Stomach (tissue), 4 donors: ENCODE results near the gene PDHX.

ENCODE experiments used
- CTCF ChIP-seq, 7 experiments: fragments of 450-650 bp in 4 of 7; fragments of 200-600 bp in 3 of 7; sonication (generic) in 3 of 7; IDR thresholded peaks; one replicate each; pipeline ENCODE4 v1.5.1; 2016 to 2019; ENCODE audit warnings: antibody characterized with exemption in 7 of 7, control low read depth in 2 of 7, mild to moderate bottlenecking in 1 of 7
- EP300 ChIP-seq: sonication (generic); formaldehyde crosslinking; IDR thresholded peaks from one replicate; pipeline ENCODE4 v1.6.1; 2017; ENCODE audit warnings: antibody characterized with exemption
- POLR2A ChIP-seq, 4 donors: fragments of 450-650 bp; IDR thresholded peaks; one replicate each; pipeline ENCODE4 v1.6.1; 2016; ENCODE audit warnings: antibody characterized with exemption in 4 of 4, control low read depth in 2 of 4, mild to moderate bottlenecking in 1 of 4, moderate library complexity in 1 of 4
- POLR2AphosphoS5 ChIP-seq, 3 donors: sonication (generic); formaldehyde crosslinking; IDR thresholded peaks; one replicate each; pipeline ENCODE4 v1.6.1; 2016; ENCODE audit warnings: antibody characterized with exemption in 3 of 3

- TF ChIP-seq POLR2A (IDR thresholded peaks at IDR 0.05) (no peak), CTCF (IDR thresholded peaks at IDR 0.05) (no peak), POLR2AphosphoS5 (IDR thresholded peaks at IDR 0.05) (no peak), EP300 (no peak)
Measured at GRCh38 chr11:34905666-34906065, 10.8 kb upstream of the PDHX start.
